Memory B cell (primary cell): ENCODE data around the gene OSBP.
"Not testable (repeated sequence)": the region's sequence is repeated elsewhere in the genome, so short reads cannot be mapped to it uniquely, and the experiment has no call there.

Experiments
- ATAC-seq: fragments of 150-1000 bp; cut with Tn5 transposase; 2 replicates; pipeline ENCODE4 v1.10.0; 2021; ENCODE audit warnings: low read depth, mild to moderate bottlenecking, moderate library complexity
- DNase-seq, 2 donors: peaks; one replicate each; pipeline ENCODE4 v3.0.0; 2022; ENCODE audit warnings: low spot score in 2 of 2
- H3K27ac Mint-ChIP-seq: one replicate; pipeline ENCODE4 v1.8.0; 2022; ENCODE audit warnings: mild to moderate bottlenecking, moderate library complexity, mixed read lengths
- H3K27me3 Mint-ChIP-seq: one replicate; pipeline ENCODE4 v1.8.0; 2022; ENCODE audit warnings: mixed read lengths
- H3K36me3 Mint-ChIP-seq: one replicate; pipeline ENCODE4 v1.8.0; 2022; ENCODE audit warnings: mild to moderate bottlenecking, mixed read lengths
- H3K4me1 Mint-ChIP-seq: one replicate; pipeline ENCODE4 v1.8.0; 2022; ENCODE audit warnings: mixed read lengths
- H3K4me3 Mint-ChIP-seq: one replicate; pipeline ENCODE4 v1.8.0; 2022; ENCODE audit warnings: mild to moderate bottlenecking, moderate library complexity, mixed read lengths
- H3K9me3 Mint-ChIP-seq: one replicate; pipeline ENCODE4 v1.8.0; 2022; ENCODE audit warnings: mixed read lengths

OSBP gene

GRCh38 chr11:59615637-59616395 is at the start of gene OSBP:
TSS of gene OSBP (minus strand) at chr11:59615774. CDS start at chr11:59615664, 110 bp downstream.
- Mint-ChIP-seq H3K9me3 (no peaks in the 10 kb centered on the region), H3K27ac (peak within 1 kb of the TSS; percentile 89), H3K4me1 (peaks cover 25% of the 10 kb centered on the region), H3K4me3 (peak within 1 kb of the TSS; percentile 99), H3K27me3 (no peaks in the 10 kb centered on the region), H3K36me3 (peaks cover 3% of the 10 kb centered on the region)
- DNase-seq (peak; percentile 92 to 97), ATAC-seq (peak; percentile 74)

- Mint-ChIP-seq H3K36me3 (peaks cover 30% of the 10 kb centered on the region), H3K4me3 (peak overlapping the region; percentile 66), H3K27ac (peak overlapping the region; percentile 35), H3K27me3 (no peaks in the 10 kb centered on the region), H3K4me1 (peaks cover 14% of the 10 kb centered on the region), H3K9me3 (no peaks in the 10 kb centered on the region)
- ATAC-seq (peak; percentile 80), DNase-seq (no peak)
These were observed 45.0 kb upstream of the OSBP start for GRCh38 chr11:59660621-59661020.

GRCh38 chr11:59659981-59660380 is 44.4 kb upstream of the OSBP start:
- no peak for DNase-seq
- Mint-ChIP-seq H3K9me3 (no peaks in the 10 kb centered on the region), H3K27ac (peak overlapping the region; percentile 35), H3K4me1 (peaks cover 11% of the 10 kb centered on the region), H3K36me3 (peaks cover 32% of the 10 kb centered on the region), H3K4me3 (peak overlapping the region; percentile 66), H3K27me3 (no peaks in the 10 kb centered on the region)
- ATAC-seq, result peak; percentile 46

- peaks cover 37% of the 10 kb centered on the region for H3K36me3 Mint-ChIP-seq
- no peaks in the 10 kb centered on the region for H3K27me3 Mint-ChIP-seq
- no peaks in the 10 kb centered on the region for H3K9me3 Mint-ChIP-seq
- no peak overlapping the region for H3K4me3 Mint-ChIP-seq
- H3K27ac Mint-ChIP-seq, result no peak overlapping the region
- ATAC-seq, result no peak
- no peak for DNase-seq
- peaks cover 8% of the 10 kb centered on the region for H3K4me1 Mint-ChIP-seq
These were observed 42.5 kb upstream of the OSBP start for GRCh38 chr11:59658036-59658435.

GRCh38 chr11:59654893-59655292 is 39.3 kb upstream of the OSBP start:
- ATAC-seq (no peak), DNase-seq (no peak)
- Mint-ChIP-seq H3K4me3 (no peak overlapping the region), H3K9me3 (no peaks in the 10 kb centered on the region), H3K36me3 (peaks cover 54% of the 10 kb centered on the region), H3K27me3 (no peaks in the 10 kb centered on the region), H3K27ac (no peak overlapping the region), H3K4me1 (peaks cover 2% of the 10 kb centered on the region)

GRCh38 chr11:59647245-59647980 is 31.8 kb upstream of the OSBP start:
- no peak for DNase-seq
- Mint-ChIP-seq H3K36me3 (peaks cover 46% of the 10 kb centered on the region), H3K9me3 (no peaks in the 10 kb centered on the region), H3K4me1 (peaks cover 2% of the 10 kb centered on the region), H3K27me3 (no peaks in the 10 kb centered on the region), H3K27ac (no peak overlapping the region), H3K4me3 (no peak overlapping the region)
- no peak for ATAC-seq

GRCh38 chr11:59644528-59644927 is 29.0 kb upstream of the OSBP start:
- DNase-seq (no peak), ATAC-seq (no peak)
- Mint-ChIP-seq H3K27ac (peak overlapping the region; percentile 28), H3K27me3 (no peaks in the 10 kb centered on the region), H3K4me3 (no peak overlapping the region), H3K4me1 (peaks cover 2% of the 10 kb centered on the region), H3K9me3 (no peaks in the 10 kb centered on the region), H3K36me3 (peaks cover 44% of the 10 kb centered on the region)

GRCh38 chr11:59643390-59643789 is 27.8 kb upstream of the OSBP start:
- Mint-ChIP-seq H3K9me3 (no peaks in the 10 kb centered on the region), H3K36me3 (peaks cover 43% of the 10 kb centered on the region), H3K4me3 (no peak overlapping the region), H3K4me1 (peaks cover 2% of the 10 kb centered on the region), H3K27me3 (no peaks in the 10 kb centered on the region), H3K27ac (no peak overlapping the region)
- ATAC-seq, result no peak
- no peak for DNase-seq

- no peak overlapping the region for H3K27ac Mint-ChIP-seq
- H3K36me3 Mint-ChIP-seq, result peaks cover 50% of the 10 kb centered on the region
- peaks cover 2% of the 10 kb centered on the region for H3K4me1 Mint-ChIP-seq
- no peaks in the 10 kb centered on the region for H3K27me3 Mint-ChIP-seq
- no peak overlapping the region for H3K4me3 Mint-ChIP-seq
- no peak for ATAC-seq
- H3K9me3 Mint-ChIP-seq, result no peaks in the 10 kb centered on the region
- DNase-seq, result no peak
These were observed 25.6 kb upstream of the OSBP start for GRCh38 chr11:59641156-59641555.

GRCh38 chr11:59630493-59630892 is 14.9 kb upstream of the OSBP start:
- no peaks in the 10 kb centered on the region for H3K27me3 Mint-ChIP-seq
- no peaks in the 10 kb centered on the region for H3K9me3 Mint-ChIP-seq
- H3K4me1 Mint-ChIP-seq, result peaks cover 4% of the 10 kb centered on the region
- ATAC-seq (no peak), DNase-seq (no peak)
- no peak overlapping the region for H3K27ac Mint-ChIP-seq
- H3K4me3 Mint-ChIP-seq, result no peak overlapping the region
- H3K36me3 Mint-ChIP-seq, result peaks cover 3% of the 10 kb centered on the region

- Mint-ChIP-seq H3K4me3 (no peak overlapping the region), H3K4me1 (peaks cover 4% of the 10 kb centered on the region), H3K27ac (no peak overlapping the region), H3K9me3 (no peaks in the 10 kb centered on the region), H3K27me3 (no peaks in the 10 kb centered on the region), H3K36me3 (peaks cover 3% of the 10 kb centered on the region)
- no peak for ATAC-seq
- DNase-seq, result no peak
These were observed 14.4 kb upstream of the OSBP start for GRCh38 chr11:59629996-59630395.

GRCh38 chr11:59626969-59627368 is 11.4 kb upstream of the OSBP start:
- not testable (repeated sequence) for DNase-seq

GRCh38 chr11:59625703-59626102 is 10.1 kb upstream of the OSBP start:
- ATAC-seq (no peak), DNase-seq (no peak)
- Mint-ChIP-seq H3K9me3 (no peaks in the 10 kb centered on the region), H3K36me3 (peaks cover 7% of the 10 kb centered on the region), H3K27ac (no peak overlapping the region), H3K27me3 (no peaks in the 10 kb centered on the region), H3K4me3 (no peak overlapping the region), H3K4me1 (peaks cover 4% of the 10 kb centered on the region)

More at GRCh38 chr11:59626969-59627368, 11.4 kb upstream of the OSBP start:
- not testable (repeated sequence) for H3K4me3 Mint-ChIP-seq, H3K27me3 Mint-ChIP-seq, ATAC-seq, H3K36me3 Mint-ChIP-seq, H3K4me1 Mint-ChIP-seq, H3K9me3 Mint-ChIP-seq, H3K27ac Mint-ChIP-seq

GRCh38 chr11:59617876-59618275 is 2.3 kb upstream of the OSBP start:
- ATAC-seq, result no peak
- DNase-seq, result no peak
- Mint-ChIP-seq H3K27me3 (no peaks in the 10 kb centered on the region), H3K4me1 (peaks cover 15% of the 10 kb centered on the region), H3K4me3 (no peak overlapping the region), H3K27ac (no peak overlapping the region), H3K9me3 (no peaks in the 10 kb centered on the region), H3K36me3 (peaks cover 4% of the 10 kb centered on the region)
